NCI-H2196 treated with DMSO at 0.1 percent for 48 hours (cell line): ENCODE data around the gene C1orf116.
"Not testable (repeated sequence)": the region's sequence is repeated elsewhere in the genome, so short reads cannot be mapped to it uniquely, and the experiment has no call there.

Source experiments
- DNase-seq: peaks from one replicate; lab custom pipeline; 2025; ENCODE audit not compliant: unreplicated experiment; lab: John Stamatoyannopoulos, UW

The C1orf116 gene

DNA sequence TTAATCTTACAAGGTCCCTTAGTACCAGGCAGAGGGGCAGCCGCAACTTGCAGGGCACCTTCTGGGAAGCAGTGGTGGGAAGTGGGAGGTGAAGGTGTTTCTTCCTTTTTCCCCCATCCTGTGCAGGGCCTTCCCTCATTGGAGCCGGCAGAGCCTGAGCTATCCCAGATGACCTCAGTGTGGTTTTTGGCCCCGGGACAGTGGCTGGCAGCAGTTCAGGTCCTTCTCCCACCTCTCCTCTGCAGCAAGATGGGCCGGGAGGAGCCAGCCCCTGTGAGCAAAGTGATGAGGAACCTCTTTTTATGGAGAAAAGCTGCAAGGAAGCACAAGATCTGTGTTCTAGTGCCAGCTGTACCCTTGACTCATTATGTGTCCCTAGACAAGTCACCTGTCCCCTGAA, 27.3 kb upstream of the C1orf116 start:
- DNase-seq = no peak

DNA sequence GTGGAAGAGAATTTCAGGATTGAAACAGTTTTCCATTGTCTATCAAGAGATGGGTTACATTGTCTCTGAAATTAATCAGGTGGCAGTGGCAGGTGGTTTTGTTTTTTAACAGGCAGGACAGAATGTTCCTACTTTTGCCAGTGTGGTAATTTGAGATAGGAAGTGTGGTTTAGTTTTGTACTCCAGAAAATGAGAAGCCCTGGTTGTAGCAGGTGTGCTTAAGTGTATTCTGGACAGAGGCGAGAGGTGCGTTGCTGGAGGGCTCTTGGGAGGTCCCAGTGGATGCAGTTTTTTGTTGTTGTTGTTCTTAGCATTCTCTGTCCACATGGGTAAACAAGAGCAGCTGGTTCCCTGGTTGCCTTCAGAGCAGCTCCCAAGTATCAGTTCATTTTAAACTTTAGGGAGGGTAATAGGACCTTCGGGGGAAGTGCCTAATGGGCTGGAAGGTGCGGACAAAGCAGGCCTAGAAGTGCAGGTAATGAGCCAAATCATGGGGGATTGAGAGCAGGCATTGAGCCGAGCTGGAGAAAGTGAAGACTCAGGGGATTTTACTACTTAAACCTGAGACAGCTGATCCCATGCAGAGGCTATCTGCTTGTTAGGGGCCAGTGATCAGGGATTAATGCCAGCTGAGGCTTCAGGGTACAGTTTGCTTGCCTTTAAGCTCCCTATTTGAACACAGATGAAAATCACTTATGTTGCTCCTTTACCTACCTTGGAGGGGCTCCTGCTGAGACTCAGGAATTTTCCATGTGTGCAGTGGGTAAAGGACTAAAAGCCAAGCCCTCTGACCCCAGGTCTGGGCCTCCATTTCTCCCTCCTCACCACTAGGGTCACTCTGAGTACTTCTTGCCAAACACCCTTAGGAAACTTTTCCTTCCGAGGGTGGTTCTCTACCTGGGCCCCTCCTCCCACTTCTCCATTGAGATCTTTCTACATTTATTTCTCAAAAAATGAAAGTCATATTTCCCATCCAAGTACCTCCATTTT, 26.6 kb upstream of the C1orf116 start:
- DNase-seq = peak; percentile 68

DNA sequence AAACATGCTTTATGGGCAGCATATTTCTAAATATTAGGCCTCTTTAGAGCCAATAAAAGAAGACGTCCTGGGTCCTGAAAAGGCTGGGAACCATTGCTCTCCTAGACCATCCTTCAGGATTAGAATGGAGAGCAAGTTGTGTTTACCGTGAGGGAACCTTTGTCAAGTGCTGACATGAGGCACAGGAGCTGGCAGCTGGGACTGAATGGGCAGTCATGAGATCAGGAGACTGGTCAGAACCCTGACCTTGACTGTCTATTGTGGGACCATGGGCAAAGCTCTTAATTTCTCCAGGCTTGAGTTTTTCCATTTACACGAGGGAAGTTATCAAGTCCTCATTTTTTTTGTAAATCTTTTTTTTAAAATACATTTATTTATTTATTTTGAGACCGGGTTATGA, 25.7 kb upstream of the C1orf116 start:
- no peak for DNase-seq

DNA sequence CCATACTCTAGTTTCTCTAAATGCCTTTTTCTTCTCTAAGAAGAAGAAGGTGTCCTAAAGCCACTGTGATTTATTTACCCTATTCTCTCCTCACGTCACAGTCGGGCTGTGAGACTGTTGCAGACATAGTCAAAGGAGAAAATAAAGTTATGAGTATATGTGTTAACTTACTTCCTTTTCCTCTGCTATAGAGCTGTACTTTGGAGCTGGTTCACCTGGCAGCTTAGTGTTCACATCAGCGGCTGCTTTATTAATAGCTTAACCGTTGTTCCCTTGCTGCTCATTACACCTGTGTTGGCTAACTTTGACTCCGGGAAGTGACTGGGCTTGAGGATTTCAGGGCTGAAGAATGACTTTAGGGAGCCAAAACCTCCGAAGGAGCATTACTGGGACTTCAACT, 24.1 kb upstream of the C1orf116 start:
- no peak for DNase-seq

DNA sequence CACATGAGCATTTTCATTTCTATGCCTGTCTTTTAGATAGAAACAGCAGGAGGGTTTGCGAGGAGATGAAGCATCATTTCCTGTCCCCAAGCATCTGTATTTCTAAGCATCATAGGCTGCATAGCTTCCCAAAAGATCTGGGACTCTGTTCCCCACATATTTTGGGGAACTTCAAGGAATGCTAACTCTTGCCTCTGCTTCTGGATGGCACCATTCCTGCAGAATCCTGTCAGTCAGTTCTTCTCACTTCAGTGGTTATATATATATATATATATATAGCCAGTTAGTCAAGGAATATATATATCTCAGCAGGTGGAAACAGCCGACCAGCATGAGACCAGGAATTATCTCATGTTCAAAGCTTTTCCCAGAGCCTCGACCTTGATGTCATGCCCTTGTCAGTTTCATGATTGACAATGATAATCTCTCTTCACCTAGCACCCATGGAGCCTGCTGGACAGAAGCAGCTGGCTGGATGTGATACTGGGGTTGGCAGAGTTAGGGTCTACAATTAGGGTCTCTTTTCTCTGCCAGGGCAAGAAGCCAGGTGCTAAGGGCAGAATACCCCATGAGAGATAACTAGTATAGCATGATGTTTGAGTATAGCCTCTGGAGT, 22.9 kb upstream of the C1orf116 start:
- DNase-seq = no peak

DNA sequence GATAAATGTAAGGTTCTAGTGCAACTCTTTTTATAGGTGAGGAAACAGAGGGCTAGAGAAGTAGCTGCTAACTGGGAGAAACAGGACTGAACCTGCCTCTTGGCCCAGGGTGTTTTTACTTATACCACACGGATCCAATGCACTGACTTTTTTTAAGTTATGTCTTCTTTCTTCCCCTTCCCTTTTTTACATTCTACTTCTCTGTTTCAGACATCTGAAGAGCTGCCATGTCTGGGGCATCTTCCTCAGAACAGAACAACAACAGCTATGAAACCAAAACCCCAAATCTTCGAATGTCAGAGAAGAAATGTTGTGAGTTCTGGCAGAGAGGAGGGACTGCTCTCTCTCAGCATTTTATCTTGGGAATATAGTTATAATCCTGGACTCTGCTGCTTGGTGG, 21.9 kb upstream of the C1orf116 start:
- DNase-seq = no peak

DNA sequence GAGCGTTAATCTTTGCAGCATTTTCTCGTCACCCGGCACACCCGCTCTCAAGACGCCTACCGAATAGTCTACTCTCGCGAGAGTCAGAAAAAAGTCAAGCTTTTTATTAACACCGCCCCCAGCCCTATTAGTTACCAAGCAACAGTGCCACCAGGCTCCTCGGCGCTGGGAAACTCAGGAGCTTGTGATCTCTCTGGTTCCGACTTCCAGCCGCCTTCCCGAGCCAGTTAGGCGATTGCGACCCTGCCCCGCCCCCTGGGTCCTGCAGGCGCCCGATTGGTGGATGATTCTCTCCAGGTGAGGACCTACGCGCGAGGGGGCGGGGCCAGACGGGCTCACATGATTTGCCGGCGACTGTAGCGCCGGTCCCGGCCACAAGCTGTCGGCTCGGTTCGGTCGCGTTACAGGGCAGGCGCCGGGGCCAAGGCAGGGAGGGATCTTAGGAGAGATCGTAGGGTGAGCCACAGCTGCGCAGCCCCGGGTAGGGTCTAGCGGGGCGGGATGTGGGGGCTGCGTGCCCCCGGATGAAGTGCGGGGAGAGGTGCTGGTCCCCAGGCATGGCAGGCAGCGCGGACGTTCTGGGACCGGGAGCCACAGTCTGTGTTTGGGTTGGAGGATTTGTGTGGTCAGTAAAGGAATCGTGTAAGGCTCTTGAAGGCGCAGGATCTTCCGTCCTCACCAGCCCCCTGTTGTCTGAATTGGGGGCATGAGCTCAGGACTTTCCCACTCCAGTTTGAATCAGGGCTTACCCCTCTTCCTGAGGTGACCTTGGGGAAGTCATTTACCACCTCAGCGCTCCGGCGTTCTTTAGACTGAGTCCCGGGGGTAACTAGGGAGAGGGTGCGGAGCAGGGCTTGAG, 20.6 kb upstream of the C1orf116 start, which contains the start of gene PFKFB2:
PFKFB2 (plus strand) TSS at position 365 of the 859 bp plus-strand sequence. CDS start 1,443 bp downstream, outside the sequence.
- peak; percentile 99 for DNase-seq

DNA sequence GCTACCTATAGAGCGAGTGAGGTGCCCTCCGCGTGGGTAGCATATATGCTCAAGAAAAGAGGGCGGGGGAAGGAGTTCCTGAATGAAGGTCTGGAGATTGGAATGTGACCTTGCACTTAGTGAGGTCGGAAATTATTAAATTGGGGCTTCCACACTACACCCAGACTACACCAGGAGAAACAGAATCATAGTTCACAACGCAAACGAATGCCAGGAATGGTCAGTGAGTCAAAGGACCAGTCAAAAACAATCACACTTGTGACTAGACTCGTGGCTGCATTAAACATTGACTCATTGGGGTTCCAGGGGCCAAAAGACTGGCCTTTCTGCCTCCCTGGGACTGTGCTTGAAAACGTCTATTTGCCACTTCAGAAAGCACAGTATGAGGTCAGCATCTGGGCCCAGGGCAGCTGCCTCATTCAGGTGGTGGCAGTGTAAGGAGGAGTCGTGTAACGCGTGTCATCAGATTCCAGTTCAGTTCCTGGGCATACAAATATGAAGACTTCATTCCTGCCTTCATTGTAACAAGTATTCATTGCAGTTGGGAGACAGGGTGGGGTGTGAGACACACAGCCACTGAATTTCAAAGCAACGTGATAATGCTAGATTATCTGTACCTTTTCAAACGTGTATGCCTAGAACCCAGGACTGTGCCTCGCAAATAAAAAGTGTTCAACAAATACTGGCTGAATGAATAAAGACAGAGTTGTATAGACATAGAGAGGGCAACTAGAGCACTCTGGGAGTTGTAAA, 18.8 kb upstream of the C1orf116 start, which contains the start of gene YOD1:
YOD1 (minus strand) TSS at position 18 of the 753 bp plus-strand sequence. CDS start 178 bp downstream, outside the sequence.
- peak; percentile 32 for DNase-seq

DNA sequence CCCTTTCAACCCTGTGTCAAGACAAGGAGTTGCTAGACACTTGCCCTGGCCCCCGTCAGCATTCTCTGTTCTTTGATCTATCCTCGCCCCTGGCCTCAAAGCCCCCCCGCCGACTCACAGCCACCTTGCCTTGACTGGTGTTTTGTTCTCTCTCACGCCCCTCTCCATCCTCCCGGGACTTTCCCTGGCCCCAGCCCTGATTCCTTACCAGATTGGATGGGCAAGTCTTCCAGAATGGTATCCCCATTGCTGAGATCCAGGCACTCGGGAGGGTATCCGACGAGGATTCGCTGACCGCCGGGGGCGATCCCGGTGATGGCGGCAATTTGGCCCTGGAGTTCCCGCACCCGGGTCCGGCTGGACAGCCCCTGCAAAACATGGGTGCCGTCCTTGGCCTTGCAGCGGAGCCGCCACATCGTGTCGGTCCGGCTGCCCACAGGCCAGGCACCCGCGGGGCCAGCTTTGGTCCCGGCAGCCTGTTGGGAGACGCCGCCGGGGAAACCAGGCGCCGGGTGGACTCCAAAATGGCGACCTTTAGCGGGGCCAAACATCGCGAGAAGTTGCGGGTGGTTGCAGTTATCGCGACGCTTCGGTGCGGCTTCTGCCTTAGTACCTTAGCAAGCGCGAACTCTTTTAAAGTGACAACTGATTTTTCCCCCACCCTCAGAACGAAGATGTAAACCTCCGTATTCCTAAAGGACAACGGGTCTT, 18.1 kb upstream of the C1orf116 start:
- peak; percentile 59 for DNase-seq

DNA sequence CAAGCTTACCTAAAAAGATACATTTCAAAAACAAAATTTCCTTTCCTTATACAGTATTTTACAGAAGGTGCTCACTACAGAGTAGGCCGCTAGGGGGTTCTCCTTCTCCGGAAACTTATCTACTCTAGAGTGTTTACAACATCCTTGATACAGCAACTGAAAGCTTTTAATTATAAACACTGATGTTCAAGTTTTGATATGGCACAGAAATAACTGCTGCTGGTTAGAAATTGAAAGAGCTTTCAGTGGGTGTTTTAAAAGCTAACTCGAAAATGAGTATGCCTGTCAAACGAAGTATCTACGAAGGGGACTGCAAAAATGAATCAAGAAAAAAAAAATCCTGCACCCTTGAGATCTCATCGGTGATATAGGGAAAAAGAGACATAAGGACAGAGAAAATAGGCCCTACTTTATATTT, 17.4 kb upstream of the C1orf116 start:
- no peak for DNase-seq

DNA sequence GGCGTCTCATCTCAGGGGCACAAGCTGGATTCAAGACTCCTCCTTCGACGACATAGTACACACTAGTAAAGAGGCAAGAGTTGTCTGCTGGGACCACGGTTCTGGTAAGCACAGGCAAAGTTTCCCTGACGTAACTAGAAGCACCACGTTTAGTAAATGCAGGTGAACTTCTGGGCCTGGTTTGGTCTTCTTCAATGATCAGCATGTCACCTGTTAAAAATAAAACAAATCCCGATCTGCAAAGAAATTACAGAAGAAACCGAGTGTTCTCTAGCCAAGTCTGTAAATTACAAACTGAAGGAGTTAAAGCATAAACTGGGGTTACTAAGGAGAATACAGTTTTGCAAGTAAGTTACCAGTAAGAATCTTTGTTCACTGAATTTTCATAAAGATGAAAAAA, 17.0 kb upstream of the C1orf116 start:
- DNase-seq = no peak

DNA sequence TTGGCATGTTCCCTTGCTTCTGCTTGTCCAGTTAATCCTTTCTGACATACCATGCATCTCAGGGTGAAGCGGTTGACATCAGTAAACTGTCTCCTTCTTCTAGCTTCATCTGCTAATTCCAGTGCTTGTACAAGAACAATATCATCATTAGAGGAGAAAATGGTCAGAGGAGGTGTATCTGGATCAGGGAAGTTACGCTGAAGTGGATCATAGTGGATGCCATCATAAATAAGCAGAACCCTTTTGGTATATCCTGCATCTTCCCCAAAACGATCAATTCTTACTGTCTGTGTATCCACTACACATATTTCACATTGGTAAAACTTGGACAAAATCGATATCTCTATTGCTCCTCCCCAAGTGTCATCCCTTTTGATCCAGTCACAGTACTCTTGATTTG, 16.5 kb upstream of the C1orf116 start:
- no peak for DNase-seq

DNA sequence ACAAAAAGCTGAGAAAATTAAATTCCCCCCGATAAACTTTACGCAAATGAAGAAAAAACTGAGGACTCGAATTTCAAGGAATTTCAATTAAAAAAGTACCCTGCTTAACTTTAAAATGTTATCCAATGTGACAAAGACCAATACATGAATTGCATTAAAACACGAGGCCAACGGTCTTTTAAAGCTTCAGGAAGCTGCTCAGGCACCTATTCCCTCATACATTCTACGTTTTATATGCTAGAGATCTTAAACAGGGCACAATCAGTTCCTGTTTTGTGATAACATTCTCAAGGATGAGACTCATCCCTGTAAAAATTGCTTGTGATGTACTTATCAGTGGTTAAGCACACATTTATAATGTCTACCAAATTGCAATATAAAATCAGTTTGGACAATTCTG, 15.5 kb upstream of the C1orf116 start:
- DNase-seq = no peak

DNA sequence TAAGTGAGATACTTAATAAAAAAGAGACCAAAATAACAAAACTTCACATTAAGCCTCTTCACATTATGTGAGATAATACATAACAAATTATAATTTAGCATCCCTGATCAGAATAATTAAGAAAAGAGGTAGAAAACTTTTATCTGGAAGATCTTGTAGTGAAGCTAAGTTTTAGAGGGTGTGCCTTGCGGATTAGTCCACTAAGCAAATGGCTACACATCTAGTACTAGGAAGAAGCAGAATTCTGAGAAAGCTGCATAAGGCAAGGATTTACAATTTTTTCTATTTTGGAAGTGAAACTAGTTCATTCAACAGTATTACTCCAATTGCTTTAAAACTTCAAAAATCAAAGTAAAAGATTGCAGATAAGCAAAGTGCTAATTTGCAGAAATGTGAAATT, 14.9 kb upstream of the C1orf116 start:
- no peak for DNase-seq

DNA sequence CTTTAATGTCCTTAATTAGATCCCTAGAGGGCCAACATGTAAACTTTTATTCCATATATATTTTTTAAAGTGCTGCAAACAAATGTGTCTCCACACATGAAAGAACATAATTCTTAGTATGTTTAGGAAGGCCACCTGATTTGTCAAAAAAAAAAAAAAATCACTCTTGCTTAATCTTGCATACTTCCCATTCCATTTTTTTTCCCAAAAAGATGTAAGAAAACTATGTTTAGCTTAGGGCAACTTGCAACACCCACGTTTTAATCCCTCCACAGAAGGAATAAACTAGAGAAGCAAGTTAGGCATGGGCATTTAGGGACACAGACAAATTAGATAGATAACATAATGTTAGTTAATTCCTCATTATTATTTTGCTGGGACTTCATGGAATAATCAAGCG, 12.9 kb upstream of the C1orf116 start:
- DNase-seq = no peak

DNA sequence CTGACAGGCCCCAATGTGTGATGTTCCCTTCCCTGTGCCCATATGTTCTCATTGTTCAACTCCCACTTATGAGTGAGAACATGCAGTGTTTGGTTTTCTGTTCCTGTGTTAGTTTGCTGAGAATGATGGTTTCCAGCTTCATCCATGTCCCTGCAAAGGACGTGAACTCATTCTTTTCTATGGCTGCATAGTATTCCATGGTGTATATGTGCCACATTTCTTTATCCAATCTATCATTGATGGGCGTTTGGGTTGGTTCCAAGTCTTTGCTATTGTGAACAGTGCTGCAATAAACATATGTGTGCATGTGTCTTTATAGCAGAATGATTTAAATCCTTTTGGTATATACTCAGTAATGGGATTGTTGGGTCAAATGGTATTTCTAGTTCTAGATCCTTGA, 8.8 kb upstream of the C1orf116 start:
- DNase-seq = not testable (repeated sequence)

DNA sequence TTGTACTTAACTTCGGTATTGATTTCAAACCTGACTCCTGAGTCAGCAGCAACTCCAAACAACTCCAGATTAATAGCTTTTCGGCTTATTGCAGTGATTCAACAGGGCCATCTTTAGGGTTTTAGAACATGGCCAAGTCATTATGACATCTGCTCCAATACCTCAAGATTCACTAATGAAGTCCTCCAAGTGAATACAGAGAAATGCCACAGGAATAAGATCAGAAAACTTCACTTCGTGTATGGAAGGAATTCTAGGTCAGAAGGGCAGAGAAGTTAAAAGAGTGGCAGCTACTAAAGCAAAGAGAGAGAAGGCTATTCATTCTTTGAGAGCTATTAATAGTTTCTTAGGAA, 7.6 kb upstream of the C1orf116 start:
- no peak for DNase-seq

DNA sequence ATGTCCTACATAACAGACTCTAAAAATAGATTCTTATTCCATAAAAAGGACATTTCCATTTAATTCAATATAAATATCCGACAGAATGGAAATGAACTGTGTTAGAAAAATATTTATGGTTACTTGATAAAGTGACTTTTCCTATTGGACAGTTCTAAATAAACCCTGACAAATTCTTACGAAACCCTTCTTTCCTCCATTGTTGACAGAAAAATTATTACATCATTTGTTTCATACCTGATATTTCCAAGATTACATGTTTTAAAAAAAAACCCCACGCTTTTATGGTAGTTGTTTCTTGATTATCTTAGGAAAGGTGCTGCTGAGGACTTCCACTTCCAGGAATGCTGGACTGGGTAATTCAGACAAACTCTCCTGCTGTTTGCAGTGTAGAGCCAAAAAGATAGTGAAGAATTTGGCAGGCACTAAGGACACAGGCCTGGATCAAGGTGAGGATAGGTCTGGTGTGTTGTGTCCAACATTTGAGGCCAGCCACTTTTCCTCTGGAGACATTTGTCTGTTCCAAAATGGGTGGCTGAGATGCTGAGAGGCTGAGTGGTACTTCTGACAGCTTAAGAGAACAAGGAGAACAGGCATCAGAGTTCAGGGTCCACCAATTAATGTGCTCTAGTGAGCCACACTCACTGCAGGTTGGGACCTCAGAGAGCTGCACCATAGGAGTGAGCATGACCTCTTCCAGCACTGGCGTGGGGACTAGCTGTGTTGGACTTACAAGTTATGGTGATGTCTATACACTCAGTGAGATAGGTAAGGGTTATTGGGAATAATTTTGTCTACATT, 7.0 kb upstream of the C1orf116 start:
- DNase-seq = no peak

DNA sequence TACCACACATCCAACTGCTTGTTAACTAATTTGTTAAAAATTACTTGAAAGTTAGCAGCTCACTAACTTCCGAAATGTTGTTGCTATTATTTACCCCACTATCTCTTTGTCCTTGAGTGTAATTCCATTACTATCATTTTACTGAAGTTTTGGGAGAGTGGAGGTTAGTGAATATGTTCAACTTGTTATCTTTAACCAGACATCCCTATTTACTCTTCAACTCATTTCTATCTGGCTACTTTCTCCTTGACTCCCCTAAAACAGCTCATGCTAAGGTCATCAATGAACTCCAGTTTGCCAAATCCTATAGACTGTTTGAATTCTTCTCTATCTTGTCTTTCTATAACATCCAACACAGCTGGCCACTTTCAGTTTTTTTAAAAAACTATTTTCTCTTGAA, 4.3 kb upstream of the C1orf116 start:
- DNase-seq = no peak
